Muscle of leg (tissue), 11 donors: Measurements from ENCODE around the gene ZNF836. TPM values are rescaled to one million over a fixed set of nuclear protein-coding genes. Genes with fewer than 3 reads are reported as not detected.

Experiments used
- DNase-seq: peaks from one replicate; pipeline ENCODE4 v3.0.0; 2013
- H3K27ac ChIP-seq: one replicate; pipeline ENCODE4 v1.5.1; 2013; ENCODE audit warnings: mild to moderate bottlenecking, low read length, control low read depth
- H3K27me3 ChIP-seq: one replicate; pipeline ENCODE4 v1.6.1; 2013; ENCODE audit warnings: low read length; ENCODE audit not compliant: control insufficient read depth, insufficient read depth
- H3K36me3 ChIP-seq: one replicate; pipeline ENCODE4 v1.6.1; 2013; ENCODE audit warnings: low read length; ENCODE audit not compliant: control insufficient read depth, insufficient read depth
- H3K4me1 ChIP-seq: one replicate; pipeline ENCODE4 v1.6.1; 2013; ENCODE audit warnings: low read length; ENCODE audit not compliant: control insufficient read depth, insufficient read depth
- H3K4me3 ChIP-seq: one replicate; pipeline ENCODE4 v1.5.1; 2013; ENCODE audit warnings: low read length, control low read depth
- H3K9me3 ChIP-seq: replicated peaks from 2 replicates; pipeline ENCODE4 v1.6.1; 2013; ENCODE audit warnings: low read depth, low read length; ENCODE audit not compliant: control insufficient read depth
- WGBS: methylation state at CpG from one replicate; pipeline ENCODE4 v1.1.5; 2013; ENCODE audit warnings: missing lambda C conversion rate; ENCODE audit not compliant: insufficient coverage; 5-methylcytosine and 5-hydroxymethylcytosine counted together
- polyA plus RNA-seq, 8 donors: library from polyadenylated mRNA; unstranded; fragments of 120-200 nt; gene quantifications; one replicate each; pipeline versions ENCODE4 v1.2.1 to v1.2.3, GENCODE V29; 2013; ENCODE audit warnings: inconsistent platforms in 1 of 8, low replicate concordance in 1 of 8; ENCODE audit not compliant: insufficient read length in 8 of 8, insufficient read depth in 1 of 8
- total RNA-seq: library from RNA; stranded (reverse); fragments of 120-200 nt; gene quantifications from one replicate; pipeline ENCODE4 v1.2.4, GENCODE V29; 2013

ZNF836 gene
- total and polyA plus RNA-seq, 9 donors: 6.5 to 15.4 (median 7.9) TPM

- Histone ChIP-seq H3K4me3 (no peak overlapping the region), H3K27me3 (no peaks in the 10 kb centered on the region), H3K4me1 (no peaks in the 10 kb centered on the region), H3K27ac (no peak overlapping the region), H3K9me3 (peaks cover 61% of the 10 kb centered on the region), H3K36me3 (peaks cover 6% of the 10 kb centered on the region)
- WGBS: 95% methylated on average over 5 of the region's 6 CpGs
- DNase-seq: no peak
These were observed 60.6 kb downstream of the ZNF836 start for GRCh38 chr19:52110780-52111179.

Other genes with a start within 250 kb of the ZNF836 start
- 6.9 TPM for gene ZNF613, start 244.1 kb downstream of the ZNF836 start, total RNA-seq
- 1 to 10 TPM; 4.6 to 6.9 (median 6.0) TPM for gene ZNF613, start 244.1 kb downstream of the ZNF836 start, polyA plus RNA-seq
- 9.9 TPM for gene ZNF350, start 184.8 kb downstream of the ZNF836 start, total RNA-seq
- 1 to 10 TPM; 6.2 to 8.2 (median 7.0) TPM for gene ZNF350, start 184.8 kb downstream of the ZNF836 start, polyA plus RNA-seq
- 12.3 TPM for gene ZNF615, start 163.4 kb downstream of the ZNF836 start, total RNA-seq
- 10 to 100 TPM in 2 of 8 donors, 1 to 10 TPM in 6; 7.1 to 10.5 (median 8.8) TPM for gene ZNF615, start 163.4 kb downstream of the ZNF836 start, polyA plus RNA-seq
- gene ZNF614, start 143.2 kb downstream of the ZNF836 start, total RNA-seq: 10.2 TPM
- 1 to 10 TPM; 6.3 to 9.3 (median 8.3) TPM for gene ZNF614, start 143.2 kb downstream of the ZNF836 start, polyA plus RNA-seq
- gene ZNF432, start 122.8 kb downstream of the ZNF836 start, total RNA-seq: 11.0 TPM
- gene ZNF432, start 122.8 kb downstream of the ZNF836 start, polyA plus RNA-seq: 10 to 100 TPM in 4 of 8 donors, 1 to 10 TPM in 4; 8.7 to 11.8 (median 10.1) TPM
- gene ZNF841, start 75.9 kb downstream of the ZNF836 start, total RNA-seq: 18.1 TPM
- 10 to 100 TPM in 3 of 8 donors, 1 to 10 TPM in 5; 7.9 to 14.4 (median 9.3) TPM for gene ZNF841, start 75.9 kb downstream of the ZNF836 start, polyA plus RNA-seq
- 11.6 TPM for gene ZNF616, start 31.7 kb downstream of the ZNF836 start, total RNA-seq
- 10 to 100 TPM in 1 of 8 donors, 1 to 10 TPM in 7; 5.6 to 10.4 (median 8.8) TPM for gene ZNF616, start 31.7 kb downstream of the ZNF836 start, polyA plus RNA-seq
- gene PPP2R1A, start 18.4 kb upstream of the ZNF836 start, total RNA-seq: 136 TPM
- gene PPP2R1A, start 18.4 kb upstream of the ZNF836 start, polyA plus RNA-seq: 100 to 1,000 TPM; 278 to 349 (median 314) TPM
- 17.3 TPM for gene ZNF766, start 98.0 kb upstream of the ZNF836 start, total RNA-seq
- 10 to 100 TPM in 5 of 8 donors, 1 to 10 TPM in 3; 6.5 to 13.6 (median 10.8) TPM for gene ZNF766, start 98.0 kb upstream of the ZNF836 start, polyA plus RNA-seq
- gene ZNF480, start 125.5 kb upstream of the ZNF836 start, total RNA-seq: 9.0 TPM
- 1 to 10 TPM; 5.8 to 9.9 (median 8.8) TPM for gene ZNF480, start 125.5 kb upstream of the ZNF836 start, polyA plus RNA-seq
- 4.3 TPM for gene ZNF610, start 164.6 kb upstream of the ZNF836 start, total RNA-seq
- gene ZNF610, start 164.6 kb upstream of the ZNF836 start, polyA plus RNA-seq: 1 to 10 TPM; 2.9 to 5.3 (median 3.9) TPM
- gene ZNF880, start 198.3 kb upstream of the ZNF836 start, total RNA-seq: 25.4 TPM
- gene ZNF880, start 198.3 kb upstream of the ZNF836 start, polyA plus RNA-seq: 10 to 100 TPM; 11.0 to 16.7 (median 14.9) TPM
- 30.0 TPM for gene ZNF528, start 226.2 kb upstream of the ZNF836 start, total RNA-seq
- 10 to 100 TPM; 14.1 to 27.8 (median 17.3) TPM for gene ZNF528, start 226.2 kb upstream of the ZNF836 start, polyA plus RNA-seq